ENCODE results near the gene PEX5L.
A peak's percentile ranks its signal among the peaks of the same experiment; 100 is the strongest.

DNA sequence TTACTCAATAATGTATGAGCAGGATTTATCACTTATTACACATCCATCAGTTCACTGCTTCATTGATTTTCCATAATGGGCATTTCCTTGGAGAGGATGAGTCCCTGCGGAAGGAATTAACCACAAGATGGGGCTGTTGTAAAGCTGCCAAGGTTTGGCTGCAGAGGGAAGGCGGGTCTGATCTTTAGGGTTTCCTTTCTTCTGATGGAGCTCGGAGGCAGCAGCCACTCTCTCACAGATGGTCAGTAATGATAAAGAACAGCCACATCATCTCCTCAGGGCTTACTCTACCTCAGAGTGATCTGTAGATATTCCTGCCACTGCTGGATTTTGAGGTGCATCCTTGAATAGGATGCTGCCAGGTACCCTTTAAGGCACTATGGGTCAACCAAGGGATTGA is 268.7 kb downstream of the PEX5L start:
- TF ChIP-seq, protein P1, sequence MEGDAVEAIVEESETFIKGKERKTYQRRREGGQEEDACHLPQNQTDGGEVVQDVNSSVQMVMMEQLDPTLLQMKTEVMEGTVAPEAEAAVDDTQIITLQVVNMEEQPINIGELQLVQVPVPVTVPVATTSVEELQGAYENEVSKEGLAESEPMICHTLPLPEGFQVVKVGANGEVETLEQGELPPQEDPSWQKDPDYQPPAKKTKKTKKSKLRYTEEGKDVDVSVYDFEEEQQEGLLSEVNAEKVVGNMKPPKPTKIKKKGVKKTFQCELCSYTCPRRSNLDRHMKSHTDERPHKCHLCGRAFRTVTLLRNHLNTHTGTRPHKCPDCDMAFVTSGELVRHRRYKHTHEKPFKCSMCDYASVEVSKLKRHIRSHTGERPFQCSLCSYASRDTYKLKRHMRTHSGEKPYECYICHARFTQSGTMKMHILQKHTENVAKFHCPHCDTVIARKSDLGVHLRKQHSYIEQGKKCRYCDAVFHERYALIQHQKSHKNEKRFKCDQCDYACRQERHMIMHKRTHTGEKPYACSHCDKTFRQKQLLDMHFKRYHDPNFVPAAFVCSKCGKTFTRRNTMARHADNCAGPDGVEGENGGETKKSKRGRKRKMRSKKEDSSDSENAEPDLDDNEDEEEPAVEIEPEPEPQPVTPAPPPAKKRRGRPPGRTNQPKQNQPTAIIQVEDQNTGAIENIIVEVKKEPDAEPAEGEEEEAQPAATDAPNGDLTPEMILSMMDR (IDR thresholded peaks at IDR 0.05; ENCODE audit: poor library complexity, severe bottlenecking) = peak; percentile 62
- TF ChIP-seq RAD21 (conservative IDR thresholded peaks at IDR 0.05) = peak; percentile 66
- TF ChIP-seq SMC3 (conservative IDR thresholded peaks at IDR 0.05; ENCODE audit: poor library complexity) = peak; percentile 66
- no peak for TF ChIP-seq POLR2AphosphoS5 (IDR thresholded peaks at IDR 0.05)
- no peak for TF ChIP-seq EZH2 (IDR thresholded peaks at IDR 0.05; ENCODE audit: borderline replicate concordance, insufficient read depth, low read length, poor library complexity, severe bottlenecking)
- TF ChIP-seq, protein P2, sequence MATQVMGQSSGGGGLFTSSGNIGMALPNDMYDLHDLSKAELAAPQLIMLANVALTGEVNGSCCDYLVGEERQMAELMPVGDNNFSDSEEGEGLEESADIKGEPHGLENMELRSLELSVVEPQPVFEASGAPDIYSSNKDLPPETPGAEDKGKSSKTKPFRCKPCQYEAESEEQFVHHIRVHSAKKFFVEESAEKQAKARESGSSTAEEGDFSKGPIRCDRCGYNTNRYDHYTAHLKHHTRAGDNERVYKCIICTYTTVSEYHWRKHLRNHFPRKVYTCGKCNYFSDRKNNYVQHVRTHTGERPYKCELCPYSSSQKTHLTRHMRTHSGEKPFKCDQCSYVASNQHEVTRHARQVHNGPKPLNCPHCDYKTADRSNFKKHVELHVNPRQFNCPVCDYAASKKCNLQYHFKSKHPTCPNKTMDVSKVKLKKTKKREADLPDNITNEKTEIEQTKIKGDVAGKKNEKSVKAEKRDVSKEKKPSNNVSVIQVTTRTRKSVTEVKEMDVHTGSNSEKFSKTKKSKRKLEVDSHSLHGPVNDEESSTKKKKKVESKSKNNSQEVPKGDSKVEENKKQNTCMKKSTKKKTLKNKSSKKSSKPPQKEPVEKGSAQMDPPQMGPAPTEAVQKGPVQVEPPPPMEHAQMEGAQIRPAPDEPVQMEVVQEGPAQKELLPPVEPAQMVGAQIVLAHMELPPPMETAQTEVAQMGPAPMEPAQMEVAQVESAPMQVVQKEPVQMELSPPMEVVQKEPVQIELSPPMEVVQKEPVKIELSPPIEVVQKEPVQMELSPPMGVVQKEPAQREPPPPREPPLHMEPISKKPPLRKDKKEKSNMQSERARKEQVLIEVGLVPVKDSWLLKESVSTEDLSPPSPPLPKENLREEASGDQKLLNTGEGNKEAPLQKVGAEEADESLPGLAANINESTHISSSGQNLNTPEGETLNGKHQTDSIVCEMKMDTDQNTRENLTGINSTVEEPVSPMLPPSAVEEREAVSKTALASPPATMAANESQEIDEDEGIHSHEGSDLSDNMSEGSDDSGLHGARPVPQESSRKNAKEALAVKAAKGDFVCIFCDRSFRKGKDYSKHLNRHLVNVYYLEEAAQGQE (IDR thresholded peaks at IDR 0.05; ENCODE audit: borderline replicate concordance) = no peak
